Testis (tissue), 3 donors: Measurements from ENCODE around the gene GOLGA8B. TPM values are rescaled to one million over a fixed set of nuclear protein-coding genes. Genes with fewer than 3 reads are reported as not detected.

ENCODE experiments used
- DNase-seq: peaks from one replicate; pipeline ENCODE4 v3.0.0-alpha.2; 2019
- H3K27ac ChIP-seq, 2 donors: fragments of 200-600 bp; sonication (generic); one replicate each; pipeline ENCODE4 v1.5.1; 2019
- H3K27me3 ChIP-seq: fragments of 200-600 bp; sonication (generic); one replicate; pipeline ENCODE4 v1.5.1; 2019
- H3K36me3 ChIP-seq: fragments of 200-600 bp; sonication (generic); one replicate; pipeline ENCODE4 v1.5.1; 2017; ENCODE audit warnings: low read depth; ENCODE audit errors: missing control alignments
- H3K4me1 ChIP-seq: fragments of 200-600 bp; sonication (generic); one replicate; pipeline ENCODE4 v1.5.1; 2019
- H3K4me3 ChIP-seq, 2 donors: fragments of 200-600 bp; sonication (generic); one replicate each; pipeline ENCODE4 v1.5.1; 2017 to 2019
- H3K9me3 ChIP-seq: fragments of 200-600 bp; sonication (generic); one replicate; pipeline ENCODE4 v1.5.1; 2017
- CTCF ChIP-seq, 3 experiments: fragments of 450-650 bp in 2 of 3; fragments of 200-600 bp in 1 of 3; sonication (generic) in 1 of 3; IDR thresholded peaks; one replicate each; pipeline ENCODE4 v1.5.1; 2016 to 2019; ENCODE audit warnings: antibody characterized with exemption in 3 of 3, mild to moderate bottlenecking in 2 of 3, moderate library complexity in 1 of 3
- POLR2A ChIP-seq: fragments of 450-650 bp; IDR thresholded peaks from one replicate; pipeline ENCODE4 v1.6.1; 2017; ENCODE audit warnings: antibody characterized with exemption, mild to moderate bottlenecking, moderate library complexity
- WGBS, 2 donors: methylation state at CpG; one replicate each; pipeline ENCODE4 v1.1.5; 2018; 5-methylcytosine and 5-hydroxymethylcytosine counted together
- intact Hi-C: fragments of 100-400 bp; cut with DNase I; formaldehyde crosslinking; loops from one replicate; pipeline ENCODE4 v1.15.1; 2023; ENCODE audit warnings: low total_unique reads
- polyA plus RNA-seq: library from polyadenylated mRNA; stranded (reverse); fragments of 350-450 nt; fragmentation: Illumina TruSeq; extraction: RNeasy Lipid Tissue Mini Kit (QIAGEN cat#74804); gene quantifications from one replicate; pipeline ENCODE4 v1.2.3, GENCODE V29; 2014; ENCODE audit warnings: low read depth, low replicate concordance; ENCODE audit not compliant: insufficient read depth
- total RNA-seq, 2 donors: library from RNA; depleted of rRNA; stranded (reverse); fragments of >200 nt; gene quantifications; one replicate each; pipeline ENCODE4 v1.2.3, GENCODE V29; 2016

GOLGA8B gene
- total and polyA plus RNA-seq, 3 donors from 2014 or later = 50.5 to 370 (median 364) TPM

GRCh38 chr15:34603095-34603494, 19.6 kb upstream of the GOLGA8B start:
- H3K36me3 ChIP-seq = no peaks in the 10 kb centered on the region
- no peaks in the 10 kb centered on the region for H3K27me3 ChIP-seq
- H3K4me3 ChIP-seq = no peak overlapping the region
- H3K4me1 ChIP-seq = no peaks in the 10 kb centered on the region
- no peaks in the 10 kb centered on the region for H3K9me3 ChIP-seq
- 76 to 83% methylated on average over 8 of the region's 8 CpGs for WGBS, 2 donors
- no peak overlapping the region for H3K27ac ChIP-seq
- DNase-seq = no peak
- TF ChIP-seq CTCF (IDR thresholded peaks at IDR 0.05) (no peak), POLR2A (no peak)
- intact Hi-C loops = no loop called here

- no peaks in the 10 kb centered on the region for H3K4me1 ChIP-seq
- no peaks in the 10 kb centered on the region for H3K9me3 ChIP-seq
- TF ChIP-seq POLR2A (no peak), CTCF (IDR thresholded peaks at IDR 0.05) (no peak)
- no peak for DNase-seq
- no peak overlapping the region for H3K27ac ChIP-seq
- no peaks in the 10 kb centered on the region for H3K36me3 ChIP-seq
- H3K27me3 ChIP-seq = no peaks in the 10 kb centered on the region
- intact Hi-C loops = no loop called here
- no peak overlapping the region for H3K4me3 ChIP-seq
These were observed 17.5 kb upstream of the GOLGA8B start for GRCh38 chr15:34600923-34601322.

- TF ChIP-seq CTCF (IDR thresholded peaks at IDR 0.05) = no peak
- no peak for TF ChIP-seq POLR2A
- H3K9me3 ChIP-seq = no peaks in the 10 kb centered on the region
- H3K27ac ChIP-seq = no peak overlapping the region
- no peaks in the 10 kb centered on the region for H3K27me3 ChIP-seq
- intact Hi-C loops = no loop called here
- H3K4me3 ChIP-seq = no peak overlapping the region
- no peaks in the 10 kb centered on the region for H3K36me3 ChIP-seq
- no peak for DNase-seq
- 83 to 86% methylated on average over 2 of the region's 2 CpGs for WGBS, 2 donors
- H3K4me1 ChIP-seq = no peaks in the 10 kb centered on the region
These were observed 15.5 kb upstream of the GOLGA8B start for GRCh38 chr15:34598799-34599585.

GRCh38 chr15:34597316-34597715, 13.9 kb upstream of the GOLGA8B start:
- Histone ChIP-seq H3K27ac (no peak overlapping the region), H3K4me3 (no peak overlapping the region), H3K36me3 (no peaks in the 10 kb centered on the region), H3K9me3 (no peaks in the 10 kb centered on the region), H3K27me3 (no peaks in the 10 kb centered on the region), H3K4me1 (no peaks in the 10 kb centered on the region)
- TF ChIP-seq POLR2A = no peak
- TF ChIP-seq CTCF (IDR thresholded peaks at IDR 0.05) = no peak
- no peak for DNase-seq
- intact Hi-C loops = no loop called here

GRCh38 chr15:34594361-34594760, 10.9 kb upstream of the GOLGA8B start:
- DNase-seq = no peak
- Histone ChIP-seq H3K27ac (no peak overlapping the region), H3K9me3 (no peaks in the 10 kb centered on the region), H3K4me3 (no peak overlapping the region), H3K36me3 (no peaks in the 10 kb centered on the region), H3K4me1 (no peaks in the 10 kb centered on the region), H3K27me3 (no peaks in the 10 kb centered on the region)
- intact Hi-C loops = no loop called here
- no peak for TF ChIP-seq CTCF (IDR thresholded peaks at IDR 0.05)
- no peak for TF ChIP-seq POLR2A
- 59 to 63% methylated on average over 3 of the region's 3 CpGs for WGBS, 2 donors
